NCI-H226 (cell line): Measurements from ENCODE around the gene PRDM7.
"Not testable (repeated sequence)": the region's sequence is repeated elsewhere in the genome, so short reads cannot be mapped to it uniquely, and the experiment has no call there.

Source experiments
- DNase-seq: peaks from one replicate; pipeline ENCODE4 v3.0.0-alpha.2; 2015

Gene PRDM7

GRCh38 chr16:90077240-90077756, at the start of gene PRDM7:
Gene PRDM7, minus strand, starts transcription at chr16:90077331. Its CDS starts 1,421 bp downstream, at chr16:90075910.
- DNase-seq, result peak; percentile 93

DNA sequence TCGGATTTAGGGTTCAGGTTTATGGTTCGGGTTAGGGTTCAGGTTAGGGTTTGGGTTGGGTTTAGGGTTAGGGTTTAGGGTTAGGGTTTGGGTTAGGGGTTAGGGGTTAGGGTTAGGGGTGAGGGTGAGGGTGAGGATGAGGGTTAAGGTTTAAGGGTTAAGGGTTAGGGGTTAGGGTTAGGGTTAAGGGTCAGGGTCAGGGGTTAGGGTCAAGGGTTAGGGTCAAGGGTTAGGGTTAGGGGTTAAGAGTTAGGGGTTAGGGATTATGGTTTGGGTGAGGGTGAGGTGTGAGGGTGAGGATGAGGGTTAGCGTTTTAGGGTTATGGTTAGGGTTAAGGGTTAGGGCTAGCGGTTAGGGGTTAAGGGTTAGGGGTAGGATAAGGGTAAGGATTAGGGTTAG, 44.7 kb upstream of the PRDM7 start:
- not testable (repeated sequence) for DNase-seq

GRCh38 chr16:90107617-90108016, 30.5 kb upstream of the PRDM7 start:
- DNase-seq, result not testable (repeated sequence)

GRCh38 chr16:90107060-90107459, 29.9 kb upstream of the PRDM7 start:
- DNase-seq, result not testable (repeated sequence)

DNA sequence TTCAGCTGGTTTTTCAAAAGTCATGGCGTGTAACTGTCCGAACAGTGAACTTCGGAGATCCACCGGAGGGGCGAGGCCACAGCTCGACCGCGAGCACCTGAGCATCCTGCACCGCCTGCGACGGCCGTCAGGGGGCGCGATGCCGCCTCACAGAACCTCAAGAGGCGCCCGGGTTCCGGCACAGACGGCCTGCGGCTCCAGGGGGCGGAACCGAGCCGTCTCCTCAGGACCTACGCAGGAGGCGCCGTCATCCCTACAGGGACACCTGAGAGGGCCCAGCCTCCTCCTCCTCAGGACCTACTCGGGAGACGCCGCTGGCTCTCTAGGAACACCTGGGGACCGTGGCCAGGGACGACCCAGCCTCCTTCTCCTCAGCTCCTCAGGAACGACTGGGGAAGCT, 29.1 kb upstream of the PRDM7 start:
- DNase-seq, result not testable (repeated sequence)

DNA sequence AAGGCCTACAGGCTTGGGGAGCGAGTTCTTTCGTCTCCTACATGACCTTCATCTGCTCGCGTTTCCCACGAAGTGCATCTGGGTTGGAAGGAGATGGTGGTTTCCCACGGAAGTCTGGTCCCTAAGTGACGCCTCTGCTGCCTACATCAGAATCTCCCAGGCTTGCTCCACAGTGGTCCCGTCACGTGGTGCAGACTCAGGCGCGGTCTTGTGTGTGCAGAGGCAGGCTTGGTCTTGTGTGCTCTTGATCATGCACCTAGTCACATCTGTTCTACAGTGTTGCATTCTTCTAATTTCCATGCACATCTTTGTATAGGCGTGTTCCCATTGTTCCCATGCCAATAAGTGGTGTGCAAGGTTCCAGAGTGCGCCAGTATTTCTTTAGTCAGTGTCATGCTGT, 27.6 kb upstream of the PRDM7 start:
- DNase-seq, result not testable (repeated sequence)

DNA sequence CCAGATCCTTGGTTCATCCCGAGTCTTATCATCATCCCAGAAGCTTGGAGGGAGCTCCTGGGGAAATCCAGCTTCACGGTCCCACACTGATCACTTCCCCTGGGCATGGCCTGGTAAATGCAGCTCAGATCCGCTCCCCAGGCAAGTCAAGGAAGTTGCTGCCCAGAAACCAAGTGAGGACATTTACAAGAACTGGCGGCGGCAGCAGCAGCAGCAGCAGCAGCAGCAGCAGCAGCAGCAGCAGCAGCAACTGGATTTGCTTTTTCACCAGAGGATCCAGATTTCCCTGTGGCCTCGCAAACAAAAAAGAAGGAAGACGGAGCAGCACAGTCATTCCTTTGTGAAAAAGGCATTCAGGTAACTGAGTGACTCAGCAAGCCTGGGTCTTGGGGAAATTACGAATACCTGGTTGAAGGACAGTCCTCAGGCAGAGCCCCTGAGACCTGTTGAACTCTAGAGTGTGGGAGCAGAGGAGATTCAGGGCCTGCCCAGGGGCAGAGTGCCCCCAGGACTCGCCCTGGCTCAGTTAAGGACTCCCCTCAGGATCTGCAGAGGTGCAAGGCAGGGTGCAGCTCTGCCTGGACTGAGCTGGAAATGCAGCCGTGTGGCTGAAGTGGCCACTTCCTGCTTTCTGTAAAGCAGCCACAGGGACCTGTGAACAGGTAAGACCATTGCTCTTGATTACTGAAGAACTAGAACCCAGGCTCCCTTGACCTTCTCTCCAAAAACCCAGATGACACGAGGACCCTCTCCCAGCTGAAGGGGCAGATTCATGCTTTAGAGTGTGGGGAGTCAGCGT, 25.2 kb upstream of the PRDM7 start:
- not testable (repeated sequence) for DNase-seq

- not testable (repeated sequence) for DNase-seq
Measured at GRCh38 chr16:90101332-90101731, 24.2 kb upstream of the PRDM7 start.

DNA sequence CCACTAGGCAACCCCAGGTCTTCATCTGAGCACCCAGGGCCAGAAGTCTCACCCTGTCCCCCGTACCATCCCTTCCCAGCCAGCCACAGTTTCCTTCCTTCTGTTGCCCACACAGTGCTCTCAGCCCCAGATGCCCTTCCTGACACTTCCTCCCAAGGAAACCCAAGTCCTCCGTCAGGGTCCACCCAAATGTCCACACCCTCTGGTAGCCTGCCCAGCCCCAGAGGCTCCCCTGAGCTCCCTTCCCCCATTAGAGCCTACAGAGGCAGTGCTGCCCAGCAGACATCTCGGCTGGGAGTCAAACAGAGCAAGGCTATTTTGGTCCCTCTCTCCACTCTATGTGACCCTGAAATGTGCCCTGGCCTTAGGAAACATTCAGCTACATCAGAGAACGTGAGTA, 23.7 kb upstream of the PRDM7 start:
- DNase-seq, result not testable (repeated sequence)

GRCh38 chr16:90100229-90100628, 23.1 kb upstream of the PRDM7 start:
- not testable (repeated sequence) for DNase-seq

DNA sequence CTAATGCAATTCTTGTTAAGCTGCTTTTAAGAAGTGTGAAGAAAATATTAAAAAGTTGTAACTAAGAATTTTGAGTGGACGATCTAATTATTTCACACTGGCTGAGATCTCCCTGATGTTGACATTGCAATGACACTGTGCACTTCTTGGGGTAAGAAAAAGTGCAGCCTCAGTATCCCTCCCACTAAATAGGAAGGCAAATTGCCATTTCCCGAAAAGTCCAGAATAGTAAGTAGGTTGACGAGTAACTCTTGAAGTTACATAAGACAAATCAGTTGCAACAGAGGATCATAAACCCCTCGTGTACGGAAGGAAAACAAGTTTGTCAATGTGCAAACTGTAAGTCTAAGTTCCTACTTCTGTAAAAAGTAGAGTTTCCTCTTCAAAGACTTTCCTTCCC, 21.8 kb upstream of the PRDM7 start:
- DNase-seq, result not testable (repeated sequence)

DNA sequence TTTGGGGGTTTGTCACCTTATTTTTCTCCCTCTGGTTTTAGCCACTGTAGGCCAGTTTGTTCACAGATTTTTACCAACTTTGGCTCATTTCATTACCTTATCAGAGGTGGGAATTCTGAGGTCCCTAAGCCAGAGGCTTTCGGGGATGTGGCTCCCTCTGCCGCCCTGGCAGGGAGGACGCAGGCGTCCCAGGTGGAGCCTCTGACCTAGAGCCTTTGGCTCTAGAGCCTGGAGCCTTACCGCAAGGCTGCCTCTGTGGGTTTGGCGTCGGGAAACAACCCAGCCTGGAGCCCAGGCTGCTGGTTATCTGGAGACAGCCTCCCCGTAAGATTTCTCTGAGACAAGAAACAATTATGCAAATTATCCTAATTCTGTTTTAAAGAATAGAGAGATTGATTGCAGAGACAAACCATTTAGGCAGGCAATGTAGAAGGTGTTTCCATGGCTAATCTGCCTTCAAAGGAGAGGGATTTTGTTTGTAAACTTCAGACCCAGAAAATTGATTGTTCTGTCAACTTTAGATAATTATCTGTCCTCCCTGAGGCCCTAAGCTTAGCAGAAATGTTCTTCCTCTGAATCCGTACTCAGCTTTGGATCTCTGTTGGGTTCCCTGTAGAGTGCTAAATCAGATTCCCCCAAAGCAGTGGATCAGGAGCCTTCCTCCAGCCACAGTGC, 20.0 kb upstream of the PRDM7 start:
- not testable (repeated sequence) for DNase-seq

DNA sequence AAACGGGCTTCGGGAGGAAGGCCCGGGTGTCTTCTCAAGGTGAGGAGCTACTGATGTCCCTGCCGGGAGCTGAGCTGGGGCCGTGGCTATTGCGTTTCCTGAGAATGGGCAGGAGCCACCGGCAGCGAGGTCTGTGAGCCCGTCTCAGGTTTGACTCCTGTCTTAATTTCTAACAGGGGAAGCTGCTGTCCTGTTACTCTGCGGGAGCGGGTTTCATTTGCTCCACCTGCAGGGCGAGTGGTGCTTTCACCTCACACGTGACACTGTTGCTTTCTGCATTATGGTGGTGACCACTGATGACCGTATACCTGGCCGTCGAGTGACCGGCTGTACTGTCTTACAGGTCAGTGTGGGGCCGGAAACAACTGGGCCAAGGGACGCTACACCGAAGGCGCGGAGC, 17.7 kb upstream of the PRDM7 start:
- not testable (repeated sequence) for DNase-seq

GRCh38 chr16:90094296-90094695, 17.2 kb upstream of the PRDM7 start:
- not testable (repeated sequence) for DNase-seq

- not testable (repeated sequence) for DNase-seq
Measured at GRCh38 chr16:90093799-90094198, 16.7 kb upstream of the PRDM7 start.

DNA sequence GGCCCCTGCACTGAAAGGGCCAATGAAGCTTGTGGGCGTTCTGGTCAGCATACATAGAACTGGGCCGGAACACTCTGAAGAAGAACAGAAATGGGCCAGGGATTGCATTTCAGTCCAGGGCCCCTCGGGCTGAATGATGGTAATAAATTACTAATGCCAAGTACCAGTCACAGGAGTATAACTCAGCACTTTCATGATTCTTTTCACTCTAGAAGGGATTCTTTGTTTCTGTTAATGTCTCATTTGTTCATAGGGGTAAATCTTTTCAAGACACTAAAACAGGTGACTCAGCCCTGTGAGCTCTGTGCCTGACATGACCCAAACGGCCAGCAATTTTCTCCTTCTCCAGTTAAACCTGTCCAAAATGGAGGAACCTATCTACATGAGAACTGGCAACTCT, 15.7 kb upstream of the PRDM7 start:
- not testable (repeated sequence) for DNase-seq

GRCh38 chr16:90084215-90084950, 7.3 kb upstream of the PRDM7 start:
- DNase-seq, result peak; percentile 27

DNA sequence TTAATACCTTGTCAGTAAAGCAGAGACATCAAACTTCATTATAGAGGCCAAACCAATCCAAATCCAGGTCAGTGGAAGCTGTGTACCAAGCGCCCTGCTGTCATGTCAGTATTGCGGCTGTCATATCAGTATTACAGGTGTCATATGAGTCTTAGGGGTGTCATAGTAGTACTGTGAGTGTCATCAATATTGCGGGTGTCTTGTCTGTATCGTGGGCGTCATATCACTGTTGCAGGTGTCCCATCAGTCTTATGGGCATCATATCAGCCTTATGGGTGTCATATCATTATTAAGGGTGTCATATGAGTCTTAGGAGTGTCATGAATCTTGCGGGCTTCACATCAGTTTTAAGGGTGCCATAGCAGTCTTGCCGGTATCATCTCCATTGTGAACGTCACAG, 6.0 kb upstream of the PRDM7 start:
- DNase-seq, result no peak

DNA sequence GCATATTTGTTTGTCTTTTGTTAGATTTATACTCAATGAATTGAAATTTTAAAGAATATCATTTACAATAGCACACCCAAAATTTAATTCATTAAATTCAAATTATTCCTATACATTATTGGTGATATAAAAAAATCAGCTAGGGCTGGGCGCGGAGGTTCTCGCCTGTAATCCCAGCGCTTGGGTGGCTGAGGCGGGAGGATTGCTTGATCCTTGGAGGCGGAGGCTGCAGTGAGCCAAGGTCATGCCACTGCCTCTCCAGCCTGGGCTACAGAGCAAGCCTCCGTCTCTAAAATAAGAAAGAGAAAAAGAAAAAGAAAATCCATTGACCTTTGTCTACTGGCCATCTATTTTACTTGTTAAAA, 4.5 kb upstream of the PRDM7 start:
- no peak for DNase-seq

DNA sequence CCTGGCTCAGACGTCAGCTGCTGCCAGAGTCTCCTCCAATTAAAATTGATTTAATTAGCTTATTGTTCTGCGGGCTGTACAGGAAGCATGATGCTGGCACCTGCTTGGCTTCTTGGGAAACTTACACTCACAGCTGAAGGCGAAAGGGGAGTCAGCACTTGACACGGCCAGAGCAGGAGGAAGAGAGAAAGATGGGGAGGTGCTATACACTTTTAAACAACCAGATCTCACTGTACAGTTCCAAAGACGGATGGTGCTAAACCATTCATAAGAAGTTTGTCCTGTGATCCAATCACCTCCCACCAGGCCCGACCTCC, 1.4 kb upstream of the PRDM7 start:
- DNase-seq, result no peak

DNA sequence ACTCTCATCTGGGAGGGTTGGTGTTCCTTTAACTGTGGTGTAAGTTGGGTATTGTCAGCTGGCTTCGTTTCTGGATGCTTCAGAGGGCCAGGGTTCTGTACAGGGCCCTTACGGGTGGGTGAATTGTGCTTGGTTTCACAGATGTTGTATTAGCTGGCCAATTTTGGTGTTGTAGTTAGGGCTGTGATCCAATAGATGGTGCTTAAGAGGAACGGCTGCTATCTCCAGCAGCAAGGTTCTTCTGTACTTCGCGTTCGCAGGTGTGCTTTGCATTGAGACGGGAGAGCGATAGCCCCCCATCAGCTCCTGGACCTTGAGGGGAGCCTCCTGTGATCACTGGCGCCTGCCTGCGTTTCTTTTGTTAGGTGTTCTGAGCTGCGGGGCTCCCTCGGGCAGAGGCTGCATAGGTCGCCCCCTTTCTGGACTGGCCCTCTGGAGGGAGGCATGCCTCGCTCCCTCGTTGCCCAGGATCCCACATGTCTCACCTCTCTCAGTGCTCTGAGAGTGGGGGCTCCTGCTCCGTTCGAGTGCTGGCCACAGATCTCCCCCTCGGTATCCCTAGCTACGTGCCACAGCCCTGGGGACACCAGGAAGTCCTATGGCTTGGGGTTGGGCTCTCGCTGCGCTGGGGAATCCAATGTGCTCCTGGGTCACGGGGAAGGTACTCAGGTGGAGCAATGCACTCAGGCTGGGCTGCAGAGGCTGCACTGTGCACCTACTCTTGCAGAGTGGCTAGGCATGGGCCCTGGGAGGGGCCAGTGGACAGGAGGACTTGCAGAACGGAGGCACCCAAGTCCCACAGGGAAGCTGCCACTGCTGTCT, 837 bp upstream of the PRDM7 start:
- no peak for DNase-seq

DNA sequence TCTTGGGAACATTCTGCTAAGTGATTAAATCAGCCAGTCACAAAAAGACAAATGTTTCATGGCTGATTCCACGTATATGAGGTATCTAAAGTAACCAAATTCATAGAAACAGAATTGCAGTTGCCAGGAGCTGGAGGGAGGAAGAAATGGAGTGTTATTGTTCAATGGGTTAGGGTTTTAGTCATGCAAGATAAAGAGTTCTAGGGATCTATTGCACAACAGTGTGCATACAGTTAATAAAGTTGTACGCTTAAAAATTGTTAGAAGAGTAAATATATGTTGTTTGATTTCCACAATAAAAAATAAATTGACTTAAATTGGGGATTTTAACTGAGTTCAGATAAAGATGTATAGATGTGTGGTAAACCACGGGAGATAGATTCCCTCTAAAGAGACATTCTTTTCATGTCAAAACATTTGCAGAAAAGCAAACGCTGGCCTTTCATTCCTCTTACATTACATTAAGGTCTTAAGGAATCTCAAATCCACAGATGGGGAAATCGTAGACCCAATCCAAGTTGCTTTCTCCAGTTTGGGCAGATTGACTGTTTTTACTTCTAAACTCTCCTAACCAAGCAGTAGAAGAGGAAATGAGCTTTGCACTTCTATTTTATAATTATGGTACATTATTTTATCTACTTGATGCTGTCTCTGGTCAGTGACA, 4.6 kb downstream of the PRDM7 start:
- no peak for DNase-seq
